HG03066 (cell line): ENCODE results near the gene SPNS3.

Source experiments
- ATAC-seq: cut with Tn5 transposase; IDR thresholded peaks from one replicate; pipeline ENCODE4 v1.9.1; 2021; ENCODE audit warnings: low read depth; ENCODE audit not compliant: unreplicated experiment

The SPNS3 gene

DNA sequence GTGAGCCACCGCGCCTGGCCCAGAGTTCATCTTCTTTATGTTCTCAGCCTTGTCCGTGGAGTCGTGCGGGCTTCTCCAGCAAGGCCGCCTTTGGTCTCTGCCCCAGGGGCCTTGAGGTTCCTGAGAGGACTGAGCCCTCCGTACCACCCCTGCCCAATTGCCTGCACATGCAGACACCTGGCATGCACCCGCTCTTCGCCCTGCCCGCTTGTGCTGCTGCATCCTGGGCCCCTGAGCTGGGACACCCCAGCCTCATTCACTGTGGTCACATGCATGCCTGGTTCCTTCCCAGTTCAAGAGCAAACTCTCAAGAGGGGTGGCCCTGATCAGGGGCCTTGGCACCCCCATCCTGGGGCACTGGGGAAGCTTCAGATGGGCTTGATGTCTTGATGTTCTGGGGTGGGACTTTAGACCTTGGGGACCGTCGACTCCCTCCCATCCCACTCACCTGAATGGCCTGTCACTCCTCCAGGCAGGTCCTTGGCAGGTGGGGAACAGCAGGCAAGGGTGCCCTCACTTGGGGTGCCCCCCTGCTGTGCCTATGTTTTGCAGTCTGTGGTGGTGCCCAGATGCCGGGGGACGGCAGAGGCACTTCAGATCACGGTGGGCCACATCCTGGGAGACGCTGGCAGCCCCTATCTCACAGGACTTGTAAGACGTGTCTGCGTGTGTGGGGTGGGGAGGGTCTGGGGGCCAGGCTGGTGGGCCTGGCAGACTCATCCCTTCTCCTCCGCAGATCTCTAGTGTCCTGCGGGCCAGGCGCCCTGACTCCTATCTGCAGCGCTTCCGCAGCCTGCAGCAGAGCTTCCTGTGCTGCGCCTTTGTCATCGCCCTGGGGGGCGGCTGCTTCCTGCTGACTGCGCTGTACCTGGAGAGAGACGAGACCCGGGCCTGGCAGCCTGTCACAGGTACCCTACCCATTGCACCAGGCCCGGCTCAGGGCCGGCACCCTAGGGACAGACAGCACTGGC, 52.2 kb downstream of the SPNS3 start:
- ATAC-seq: no peak

DNA sequence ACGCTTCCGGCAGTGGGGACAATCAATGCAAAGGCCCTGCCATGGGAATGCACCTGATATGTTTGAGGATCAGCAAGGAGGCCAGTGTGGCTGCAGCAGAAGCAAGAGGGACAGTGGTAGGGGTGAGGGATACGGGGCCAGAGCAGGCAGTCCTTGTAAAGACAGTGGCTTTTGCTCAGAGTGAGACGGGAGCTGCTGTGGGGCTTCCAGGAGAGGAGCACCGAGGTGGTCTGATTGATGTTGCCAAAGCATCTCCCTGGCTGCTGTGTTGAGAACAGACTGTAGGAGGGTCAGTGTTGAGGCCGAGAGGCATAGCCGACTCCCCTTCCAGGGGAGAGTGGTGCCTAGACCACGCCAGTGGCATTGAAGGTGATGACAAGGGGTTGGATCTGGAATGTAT, 53.6 kb downstream of the SPNS3 start:
- ATAC-seq: no peak

DNA sequence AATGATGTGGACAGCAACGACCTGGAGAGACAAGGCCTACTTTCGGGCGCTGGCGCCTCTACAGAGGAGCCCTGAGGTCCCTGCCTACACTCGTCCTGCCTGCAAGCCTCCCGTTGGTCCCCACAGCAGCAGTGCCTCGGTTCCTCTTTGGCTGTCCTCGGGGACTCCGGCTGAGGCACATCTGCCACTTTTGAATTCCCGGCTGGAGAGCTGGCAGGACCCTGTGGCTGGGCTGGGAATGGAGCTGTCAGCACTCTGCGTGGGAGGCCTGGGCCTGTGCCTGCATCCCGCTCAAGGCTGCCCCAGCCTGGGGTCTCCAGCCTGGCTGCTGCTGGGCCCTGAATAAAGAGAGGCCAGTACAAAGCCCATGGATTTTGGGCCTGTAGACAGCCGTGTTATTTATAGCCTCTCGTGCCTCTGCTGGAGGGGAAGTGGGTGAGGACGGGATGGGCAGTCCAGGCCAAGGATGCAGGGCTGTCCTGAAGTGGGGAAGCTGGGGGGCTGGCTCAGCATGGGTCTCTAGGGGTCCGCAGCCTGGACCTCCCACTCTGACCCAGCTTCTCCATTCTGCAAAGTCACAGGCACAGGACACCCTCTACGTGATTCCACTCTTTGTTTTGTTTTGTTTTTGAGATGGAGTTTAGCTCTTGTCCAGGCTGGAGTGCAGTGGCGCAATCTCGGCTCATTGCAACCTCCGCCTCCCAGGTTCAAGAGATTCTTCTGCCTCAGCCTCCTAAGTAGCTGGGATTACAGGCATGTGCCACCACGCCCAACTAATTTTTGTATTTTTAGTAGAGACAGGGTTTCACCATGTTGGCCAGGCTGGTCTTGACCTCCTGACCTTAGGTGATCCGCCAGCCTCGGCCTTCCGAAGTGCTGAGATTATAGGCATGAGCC, 54.3 kb downstream of the SPNS3 start:
- ATAC-seq: no peak

DNA sequence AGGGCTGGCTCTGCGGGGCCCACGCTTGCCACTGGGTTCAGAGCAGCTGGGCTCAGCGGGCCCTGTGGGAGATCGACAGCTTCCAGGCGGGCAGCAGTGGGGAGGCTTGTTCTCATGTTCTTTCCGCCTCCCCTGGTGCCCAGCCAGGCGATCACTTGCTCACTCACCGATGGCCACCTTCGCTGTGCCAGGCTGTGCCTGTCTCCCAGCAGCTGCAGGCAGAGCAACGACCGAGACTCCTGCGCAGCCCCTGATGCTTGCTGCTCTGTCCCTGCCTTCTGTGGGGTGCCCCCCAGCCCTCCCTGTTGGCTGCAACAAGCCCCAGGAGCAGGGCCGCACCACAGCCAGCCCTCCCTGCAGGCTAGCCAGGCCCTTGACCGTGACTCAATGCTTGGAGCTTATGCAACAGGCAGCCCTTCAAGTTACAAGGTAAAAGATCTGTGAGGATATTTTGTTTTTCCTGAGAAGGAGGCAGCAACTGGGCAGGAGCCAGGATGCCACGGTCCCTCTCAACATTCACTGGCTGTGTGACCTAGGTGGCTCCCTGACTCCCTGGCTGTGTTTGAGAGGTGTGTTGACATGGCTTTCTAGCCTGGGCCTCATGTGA, 55.4 kb downstream of the SPNS3 start:
- no peak for ATAC-seq

DNA sequence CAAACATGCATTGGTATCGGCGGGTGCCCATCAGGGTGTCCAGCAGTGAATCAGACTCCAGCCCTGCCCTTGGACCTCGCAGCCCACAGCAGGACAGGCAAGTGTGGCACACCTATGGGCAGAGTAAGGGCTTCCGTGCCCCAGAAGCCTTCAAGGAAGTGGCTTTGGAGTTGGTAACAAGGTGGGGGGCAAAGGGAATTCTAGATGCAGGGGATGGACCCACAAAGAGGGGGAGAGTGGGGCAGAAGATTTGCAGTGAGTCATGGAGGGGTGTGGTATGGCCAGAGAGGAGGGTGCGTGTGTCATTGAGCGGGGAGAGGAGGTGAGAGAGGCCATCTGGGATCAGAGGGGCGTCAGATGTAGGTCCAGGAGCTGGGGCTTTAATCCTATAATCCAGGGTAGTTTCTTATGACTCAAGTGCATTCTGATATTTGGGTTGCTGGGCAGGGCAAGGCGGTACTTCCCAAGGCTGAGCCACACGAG, 56.4 kb downstream of the SPNS3 start:
- no peak for ATAC-seq

DNA sequence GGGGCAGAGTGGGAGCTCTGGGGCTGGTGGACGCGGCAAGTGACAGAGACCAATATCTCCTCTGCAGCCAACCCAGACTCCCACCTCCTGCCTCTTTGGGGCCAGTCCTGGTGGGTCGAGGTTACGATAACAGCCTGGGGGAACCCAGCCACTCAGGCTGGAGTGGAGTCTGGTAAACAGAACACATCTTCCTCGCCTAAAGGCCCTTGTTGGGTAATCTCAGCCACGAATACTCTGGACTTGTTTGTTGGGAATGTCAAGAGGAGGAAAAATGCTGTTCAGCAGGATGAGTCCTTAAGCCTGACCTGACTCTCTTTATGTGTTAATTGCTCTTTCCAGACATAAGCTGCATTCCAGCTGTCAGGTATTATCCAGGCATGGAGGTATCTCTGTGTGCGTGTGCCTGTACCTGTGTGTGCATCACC, 56.9 kb downstream of the SPNS3 start:
- no peak for ATAC-seq

DNA sequence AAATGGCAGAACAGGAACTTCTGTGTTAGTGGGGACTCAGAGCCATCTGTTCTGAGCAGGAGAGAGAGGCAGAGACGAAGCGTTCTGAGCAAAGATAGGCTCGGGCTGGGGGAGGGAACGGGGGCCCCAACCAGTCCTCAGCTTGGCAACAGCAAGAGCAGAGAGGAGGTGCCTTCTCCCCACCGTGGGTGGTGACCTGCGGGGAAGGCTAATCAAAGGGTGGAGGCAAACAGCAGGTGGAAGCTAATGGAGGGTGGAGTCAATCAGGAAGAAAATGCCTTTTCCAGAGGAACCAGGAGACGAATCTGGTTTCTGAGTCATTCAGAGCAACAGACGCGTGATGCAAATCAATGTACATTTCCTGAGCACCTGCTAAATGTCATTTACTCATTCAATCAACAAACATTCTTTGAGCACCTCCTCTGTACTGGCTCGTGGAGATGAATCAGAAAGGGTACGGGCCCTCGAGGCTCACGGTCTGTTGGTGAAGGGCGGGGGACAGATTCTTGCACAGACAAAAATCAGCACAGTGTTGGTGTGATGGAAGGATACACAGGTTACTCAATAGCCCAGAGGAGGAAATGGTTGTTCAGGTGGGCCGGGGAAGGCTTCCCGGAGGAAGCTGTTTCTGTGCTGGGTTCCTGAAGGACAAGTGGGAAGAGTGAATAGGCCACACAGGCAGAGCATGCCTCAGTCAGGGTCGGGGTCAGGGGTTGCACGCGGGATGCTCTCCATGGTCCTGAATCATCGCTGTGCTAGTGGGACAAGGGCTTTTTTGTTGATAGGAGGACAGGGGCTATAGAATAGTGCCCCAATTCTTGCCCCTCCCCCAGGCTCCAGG, 59.2 kb downstream of the SPNS3 start:
- ATAC-seq: no peak

DNA sequence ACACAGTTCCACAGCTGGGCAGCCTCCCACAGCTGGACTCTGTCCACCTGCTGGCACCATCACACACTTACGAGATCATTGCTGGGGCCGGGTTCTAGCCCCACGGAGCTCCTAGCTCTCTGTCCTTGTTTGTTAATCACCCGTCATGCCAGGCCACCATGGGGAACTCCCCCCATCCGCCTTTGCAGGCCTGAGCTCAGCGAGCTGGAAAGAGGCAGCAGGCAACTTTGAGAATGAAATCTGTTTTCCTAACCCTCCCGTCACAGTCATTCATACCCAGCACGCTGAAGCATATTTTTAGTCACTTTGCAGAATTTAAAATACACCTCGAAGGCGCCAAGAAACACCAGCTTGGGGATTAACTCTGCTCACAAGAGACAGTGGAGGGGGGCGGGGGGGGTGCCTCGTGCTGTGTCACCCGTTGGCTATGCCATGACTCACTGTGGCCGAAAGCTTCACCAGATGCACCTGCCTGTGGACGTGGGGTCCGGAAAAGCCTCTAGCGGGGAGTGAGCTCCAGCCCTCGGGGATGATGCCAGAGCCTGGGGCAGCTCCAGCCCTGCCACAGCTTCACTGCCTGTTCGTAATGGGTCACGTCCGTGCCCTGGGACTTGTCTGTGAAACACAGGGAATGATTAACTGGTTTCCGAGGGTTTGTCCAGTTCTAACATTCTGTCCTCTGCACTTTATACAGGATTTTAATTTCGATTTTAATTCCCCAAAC, 63.5 kb downstream of the SPNS3 start:
- no peak for ATAC-seq

DNA sequence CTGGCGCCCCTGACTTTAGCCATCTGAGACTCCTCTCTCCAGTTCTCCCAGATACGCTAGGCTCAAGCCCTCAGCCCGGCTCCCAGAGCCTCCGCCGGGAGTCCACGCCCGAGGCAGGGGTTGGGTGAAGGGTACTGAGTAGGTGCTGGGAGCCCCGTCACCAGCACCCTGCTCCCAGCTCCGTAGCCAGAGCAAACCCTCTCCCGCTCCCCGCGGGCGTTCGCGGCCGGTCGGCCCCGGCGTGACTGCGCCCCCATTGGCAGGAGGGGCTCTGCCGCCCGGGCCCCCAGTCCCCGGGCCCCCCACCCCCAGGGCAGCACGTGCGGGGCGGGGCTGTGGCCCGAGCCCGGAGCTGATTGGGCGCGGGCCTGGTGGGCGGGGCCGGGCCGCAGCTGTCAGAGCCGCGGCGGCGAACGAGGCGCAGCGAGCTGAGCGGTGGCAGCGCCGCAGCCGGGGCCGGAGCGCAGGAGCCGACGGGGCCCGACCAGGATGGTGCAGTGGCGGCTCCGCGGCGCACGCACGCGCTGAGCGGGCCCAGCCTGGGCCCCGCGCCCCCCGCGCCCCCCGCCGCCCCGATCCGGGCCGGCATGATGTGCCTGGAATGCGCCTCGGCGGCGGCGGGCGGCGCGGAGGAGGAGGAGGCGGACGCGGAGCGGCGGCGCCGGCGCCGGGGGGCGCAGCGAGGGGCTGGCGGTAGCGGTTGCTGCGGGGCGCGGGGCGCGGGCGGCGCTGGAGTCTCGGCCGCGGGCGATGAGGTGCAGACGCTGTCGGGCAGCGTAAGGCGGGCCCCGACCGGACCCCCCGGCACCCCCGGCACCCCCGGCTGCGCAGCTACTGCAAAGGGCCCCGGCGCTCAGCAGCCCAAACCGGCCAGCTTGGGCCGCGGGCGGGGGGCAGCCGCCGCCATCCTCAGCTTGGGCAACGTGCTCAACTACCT, 65.0 kb downstream of the SPNS3 start, which contains the start of gene SPNS2:
Gene SPNS2, plus strand, starts transcription at position 421 of the 937 bp plus-strand sequence. Its CDS starts 167 bp downstream, at position 588.
- no peak for ATAC-seq

DNA sequence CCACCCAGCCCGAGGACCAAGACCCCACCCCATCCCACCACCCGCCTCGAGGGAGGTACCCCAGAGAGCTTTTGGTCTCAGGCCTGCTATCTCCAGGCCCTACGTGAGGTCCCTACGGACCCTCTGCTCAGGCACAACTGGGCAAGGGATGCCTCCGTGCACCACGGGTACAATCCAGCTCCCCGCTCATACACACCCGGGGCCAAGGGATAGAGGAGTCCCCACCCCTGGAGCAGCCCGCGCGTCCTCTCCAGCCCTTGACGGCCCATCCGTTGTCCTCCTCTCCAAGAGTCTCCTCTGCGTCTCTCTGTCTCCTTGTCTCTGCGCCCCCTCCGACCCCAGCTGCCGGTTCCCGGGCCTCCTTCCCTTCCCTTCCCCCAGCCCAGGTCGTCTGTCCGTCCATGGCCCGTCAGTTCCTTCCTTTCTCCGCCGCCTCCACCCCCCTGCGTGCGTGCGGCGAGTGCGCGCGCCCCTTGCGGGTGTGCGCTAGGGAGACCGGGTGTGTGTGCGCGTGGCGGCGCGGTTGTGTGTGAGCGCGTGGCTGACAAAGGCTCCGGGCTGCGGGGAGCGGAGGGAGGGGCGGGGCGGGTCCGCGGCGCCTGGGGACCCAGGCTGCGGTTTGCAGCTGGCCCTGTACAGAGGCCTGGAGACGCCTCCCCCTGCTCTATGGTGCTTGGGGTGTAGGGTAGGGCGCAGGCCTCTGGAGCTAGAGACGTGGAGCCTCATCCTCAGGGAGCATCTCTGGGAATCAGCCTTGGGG, 65.9 kb downstream of the SPNS3 start:
- no peak for ATAC-seq

DNA sequence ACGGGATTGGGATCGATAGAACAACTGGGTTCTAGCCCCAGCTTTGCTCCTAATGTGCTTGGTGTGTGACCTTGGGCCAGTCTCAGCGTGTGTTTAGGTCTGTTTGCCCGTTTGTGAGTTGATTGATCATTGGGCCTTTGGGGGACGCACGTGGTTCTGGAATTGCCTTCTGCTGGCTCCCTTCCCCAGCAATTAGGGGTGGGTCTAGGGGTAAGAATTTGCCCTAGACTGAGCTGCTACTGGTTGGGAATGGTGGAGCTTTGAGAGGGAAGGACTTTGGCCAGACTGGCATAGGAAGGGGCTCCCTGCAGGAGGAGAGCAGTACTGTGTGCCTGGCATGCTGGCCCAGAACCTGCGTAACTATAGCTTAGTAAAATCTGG, 66.4 kb downstream of the SPNS3 start:
- no peak for ATAC-seq

DNA sequence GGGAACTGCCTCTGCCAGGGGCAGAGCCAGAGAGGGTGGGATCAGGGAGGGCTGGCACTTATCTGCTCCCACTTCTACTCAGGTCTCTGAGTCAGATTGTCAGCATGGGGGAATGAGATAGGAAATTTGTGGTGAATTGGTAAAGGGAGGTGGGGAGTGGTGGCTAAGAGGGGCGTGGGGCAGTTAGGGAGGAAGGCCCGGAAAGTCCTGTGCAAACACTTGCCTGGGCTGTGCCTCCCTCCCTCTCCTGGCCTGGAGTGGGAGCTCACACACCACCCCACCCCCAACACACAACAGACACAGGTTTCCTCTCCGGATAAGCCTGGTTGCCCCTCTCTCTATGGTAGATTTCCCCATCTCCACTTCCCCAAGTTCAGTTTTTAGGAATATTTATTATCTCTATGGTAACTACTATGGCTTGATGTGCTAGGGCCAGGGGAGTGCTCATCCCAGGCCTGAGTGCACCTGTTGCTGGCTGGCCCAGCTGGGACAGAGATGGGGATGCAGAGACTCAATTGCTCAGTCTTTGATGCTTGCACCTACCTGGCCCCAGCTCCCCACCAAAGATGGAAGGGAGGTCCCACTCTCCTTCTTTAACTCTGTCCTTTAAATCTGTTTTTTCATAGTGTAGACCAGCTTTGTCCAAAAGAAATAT, 67.7 kb downstream of the SPNS3 start:
- ATAC-seq: no peak

DNA sequence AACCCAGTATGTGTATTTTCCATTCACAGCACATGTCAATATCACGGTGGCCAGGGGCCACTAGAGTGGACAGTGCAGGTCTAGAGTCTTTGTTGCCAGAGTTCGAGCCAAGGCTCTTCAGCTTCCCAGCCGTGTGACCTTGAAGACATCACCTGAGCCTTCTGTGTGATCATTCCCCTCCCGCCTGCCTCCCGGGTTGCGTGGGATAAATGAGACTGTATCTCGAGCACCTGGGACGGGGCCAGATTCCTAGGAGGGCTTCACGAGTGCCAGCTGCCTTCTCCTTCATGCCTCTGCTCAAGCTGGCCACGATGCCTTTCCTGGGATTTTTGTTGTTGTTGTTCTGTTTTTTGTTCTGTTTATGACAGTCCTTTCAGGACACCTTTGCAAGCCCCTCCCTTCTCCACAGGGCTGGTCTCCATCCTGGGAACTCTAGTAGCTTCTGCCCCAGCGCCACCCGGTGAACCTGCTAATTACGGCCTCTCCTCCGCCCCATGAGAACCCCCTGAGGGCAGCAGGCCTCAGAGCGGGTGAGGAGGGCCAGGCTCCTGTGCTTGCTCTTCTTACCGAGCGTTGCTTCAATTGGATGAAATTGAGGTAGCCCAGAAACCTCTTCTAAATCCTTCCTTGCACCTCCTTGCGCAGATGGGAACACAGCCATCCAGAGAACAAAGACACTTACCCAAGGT, 68.9 kb downstream of the SPNS3 start:
- no peak for ATAC-seq

DNA sequence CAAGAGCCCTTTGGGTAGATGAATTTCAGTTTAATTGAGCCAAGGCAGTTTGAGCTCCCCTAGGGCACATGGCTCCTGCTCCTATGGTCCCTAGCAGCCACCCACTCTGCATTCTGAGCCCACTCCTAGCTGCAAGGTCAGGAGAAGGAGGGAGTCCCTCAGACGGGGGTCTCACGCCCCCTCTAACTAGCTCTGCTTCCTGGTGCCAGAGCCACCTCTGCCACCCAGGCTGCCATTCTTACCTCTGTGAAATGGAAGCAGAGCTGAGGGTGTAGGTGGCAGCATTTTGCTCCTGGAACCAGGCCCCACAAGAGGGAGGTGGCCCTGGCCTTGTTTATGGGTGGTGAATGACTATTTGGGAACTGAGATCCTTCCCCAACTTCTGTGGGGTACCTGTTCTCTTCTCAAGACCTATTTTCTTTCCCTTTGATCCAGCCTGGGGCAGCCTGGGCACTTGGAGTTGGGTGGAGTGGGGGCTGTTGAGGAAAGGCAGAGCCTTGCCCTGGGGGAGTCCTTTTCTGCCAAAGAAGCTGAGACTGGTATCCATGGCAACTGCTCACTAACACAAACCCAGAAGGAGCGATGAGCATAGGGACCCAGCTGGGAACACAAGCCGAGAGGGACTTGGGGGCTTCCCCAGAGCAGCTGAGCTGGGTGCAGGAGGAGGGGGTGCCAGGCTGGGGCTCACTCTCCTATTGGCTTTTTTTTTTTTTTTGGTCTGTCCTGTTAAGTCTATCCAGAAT, 69.7 kb downstream of the SPNS3 start:
- no peak for ATAC-seq

DNA sequence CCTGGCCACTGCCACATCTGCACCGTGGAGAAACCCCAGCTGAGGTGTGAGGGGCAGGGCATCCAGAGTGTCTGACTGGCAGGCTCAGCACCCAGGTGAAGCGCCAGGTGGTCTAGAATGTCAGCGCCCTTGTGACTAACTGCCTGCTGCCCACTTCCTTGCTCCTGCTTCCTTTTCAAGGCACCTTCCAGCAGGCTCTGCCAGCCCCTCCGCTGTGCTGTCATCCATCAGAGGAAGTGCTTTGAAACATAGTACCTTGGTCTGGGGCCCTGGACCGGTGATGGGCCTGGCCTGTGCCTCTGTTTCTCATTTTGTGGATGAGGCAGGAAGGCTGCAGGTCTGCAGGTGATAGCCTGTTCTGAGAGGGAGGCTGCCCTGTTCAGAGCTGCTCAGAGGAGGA, 70.4 kb downstream of the SPNS3 start:
- no peak for ATAC-seq

DNA sequence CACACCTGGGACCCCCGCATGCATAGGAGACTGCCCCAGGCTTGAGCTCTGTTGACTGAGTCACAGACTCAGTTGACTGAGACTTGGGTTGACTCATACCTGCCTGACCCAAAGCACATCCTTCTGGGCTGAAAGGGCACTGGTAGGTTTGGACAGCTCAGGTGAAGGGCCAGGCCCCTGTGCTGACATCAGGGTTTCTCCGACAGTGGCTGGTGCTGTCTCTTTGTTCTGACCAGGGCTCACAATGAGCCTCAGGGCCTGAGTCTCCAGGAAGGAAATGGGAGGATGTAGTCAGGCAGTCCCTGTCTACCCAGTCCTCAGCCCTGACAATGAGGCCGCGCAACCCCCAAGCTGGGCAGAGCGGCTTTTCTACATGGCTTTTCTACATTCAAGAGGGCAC, 71.4 kb downstream of the SPNS3 start:
- no peak for ATAC-seq
